Tibial artery (tissue), 4 donors: ENCODE results near the gene HAUS1.
"Not testable (repeated sequence)": the region's sequence is repeated elsewhere in the genome, so short reads cannot be mapped to it uniquely, and the experiment has no call there.

Experiments
- DNase-seq, 2 donors: peaks; one replicate each; pipeline ENCODE4 v3.0.0-alpha.2; 2019
- H3K27ac ChIP-seq, 2 donors: fragments of 200-600 bp; sonication (generic) in 1 of 2; 1 replicate in 1 of 2; 2 replicates in 1 of 2; pipeline ENCODE4 v1.5.1; 2018 to 2019; ENCODE audit warnings: mild to moderate bottlenecking in 1 of 2
- H3K27me3 ChIP-seq, 2 donors: fragments of 200-600 bp; sonication (generic) in 1 of 2; one replicate each; pipeline versions ENCODE4 v1.5.1 to v1.6.0; 2016 to 2019
- H3K36me3 ChIP-seq, 3 donors: fragments of 200-600 bp; sonication (generic) in 2 of 3; one replicate each; pipeline ENCODE4 v1.5.1; 2016 to 2019; ENCODE audit warnings: mild to moderate bottlenecking in 2 of 3
- H3K4me1 ChIP-seq, 4 donors: fragments of 200-600 bp; sonication (generic) in 2 of 4; 1 replicate in 3 of 4; 2 replicates in 1 of 4; pipeline ENCODE4 v1.5.1; 2016 to 2019
- H3K4me3 ChIP-seq, 2 donors: fragments of 200-600 bp; sonication (generic) in 1 of 2; 1 replicate in 1 of 2; 2 replicates in 1 of 2; pipeline ENCODE4 v1.5.1; 2018 to 2019; ENCODE audit warnings: mild to moderate bottlenecking in 2 of 2
- H3K9me3 ChIP-seq, 3 donors: fragments of 200-600 bp; sonication (generic) in 1 of 3; one replicate each; pipeline ENCODE4 v1.5.1; 2016 to 2019
- intact Hi-C: fragments of 100-400 bp; cut with DNase I; formaldehyde crosslinking; loops from one replicate; pipeline ENCODE4 v1.15.0; 2023; ENCODE audit warnings: low total_unique reads
- TF ChIP-seq, protein P1 (sequence below), 2 experiments: fragments of 200-600 bp in 1 of 2; fragments of 450-650 bp in 1 of 2; IDR thresholded peaks; one replicate each; pipeline ENCODE4 v1.5.1; 2017 to 2019; ENCODE audit warnings: antibody characterized with exemption in 2 of 2, mild to moderate bottlenecking in 1 of 2, moderate library complexity in 1 of 2

Gene HAUS1

DNA sequence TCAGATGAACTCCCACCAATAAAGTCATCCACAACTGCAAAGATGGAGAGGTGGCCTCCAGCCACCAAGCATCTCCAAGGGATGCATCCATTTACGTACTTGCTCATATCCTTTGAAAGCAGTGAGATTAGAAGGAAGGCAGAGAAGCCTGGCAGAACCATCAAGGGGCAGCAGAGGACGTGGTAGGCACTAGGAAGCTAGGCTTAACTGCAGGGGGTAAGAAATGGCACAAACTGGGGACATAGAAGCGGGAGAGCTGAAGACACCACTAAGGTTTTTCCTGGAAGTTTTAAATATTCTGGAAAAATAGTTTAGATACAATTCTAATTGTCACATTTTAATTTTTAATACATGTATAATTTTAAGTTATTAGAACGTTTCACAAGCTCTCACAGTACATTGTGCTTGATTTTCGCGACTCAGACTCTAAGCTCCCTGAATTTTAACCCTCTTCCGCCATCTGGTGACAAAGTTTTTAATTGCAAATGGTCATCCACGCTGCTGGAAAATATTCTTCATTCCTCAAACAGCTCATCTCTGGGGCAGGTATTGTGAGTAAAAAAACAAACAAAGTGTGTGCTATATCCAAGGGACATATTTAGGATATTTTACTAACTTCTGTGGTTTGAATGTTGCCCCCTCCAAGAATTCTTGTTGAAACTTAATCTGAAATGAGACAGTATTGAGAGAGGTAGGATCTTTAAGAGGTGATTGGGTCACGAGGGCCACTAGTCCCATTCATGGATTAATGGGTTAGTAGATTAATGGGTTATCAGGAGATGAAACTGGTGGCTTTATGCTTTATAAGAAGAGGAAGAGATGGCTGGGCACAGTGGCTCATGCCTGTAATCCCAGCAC, 30.5 kb upstream of the HAUS1 start:
- no peak overlapping the region for H3K4me3 ChIP-seq
- H3K27me3 ChIP-seq, result no peaks in the 10 kb centered on the region
- H3K27ac ChIP-seq, result no peak overlapping the region
- peaks cover 0 to 33% (median 19%) of the 10 kb centered on the region in 4 donors for H3K4me1 ChIP-seq
- intact Hi-C loops, result loop anchor here (10.0 kb wide), 1 partner anchor 109 kb away; the partner anchor contains the start of gene EPG5
- TF ChIP-seq, protein P1, sequence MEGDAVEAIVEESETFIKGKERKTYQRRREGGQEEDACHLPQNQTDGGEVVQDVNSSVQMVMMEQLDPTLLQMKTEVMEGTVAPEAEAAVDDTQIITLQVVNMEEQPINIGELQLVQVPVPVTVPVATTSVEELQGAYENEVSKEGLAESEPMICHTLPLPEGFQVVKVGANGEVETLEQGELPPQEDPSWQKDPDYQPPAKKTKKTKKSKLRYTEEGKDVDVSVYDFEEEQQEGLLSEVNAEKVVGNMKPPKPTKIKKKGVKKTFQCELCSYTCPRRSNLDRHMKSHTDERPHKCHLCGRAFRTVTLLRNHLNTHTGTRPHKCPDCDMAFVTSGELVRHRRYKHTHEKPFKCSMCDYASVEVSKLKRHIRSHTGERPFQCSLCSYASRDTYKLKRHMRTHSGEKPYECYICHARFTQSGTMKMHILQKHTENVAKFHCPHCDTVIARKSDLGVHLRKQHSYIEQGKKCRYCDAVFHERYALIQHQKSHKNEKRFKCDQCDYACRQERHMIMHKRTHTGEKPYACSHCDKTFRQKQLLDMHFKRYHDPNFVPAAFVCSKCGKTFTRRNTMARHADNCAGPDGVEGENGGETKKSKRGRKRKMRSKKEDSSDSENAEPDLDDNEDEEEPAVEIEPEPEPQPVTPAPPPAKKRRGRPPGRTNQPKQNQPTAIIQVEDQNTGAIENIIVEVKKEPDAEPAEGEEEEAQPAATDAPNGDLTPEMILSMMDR (IDR thresholded peaks at IDR 0.05), result peak; percentile 55 to 68
- H3K36me3 ChIP-seq, result peaks cover 0 to 16% (median 0%) of the 10 kb centered on the region in 3 donors
- H3K9me3 ChIP-seq, result no peaks in the 10 kb centered on the region
- no peak for DNase-seq

DNA sequence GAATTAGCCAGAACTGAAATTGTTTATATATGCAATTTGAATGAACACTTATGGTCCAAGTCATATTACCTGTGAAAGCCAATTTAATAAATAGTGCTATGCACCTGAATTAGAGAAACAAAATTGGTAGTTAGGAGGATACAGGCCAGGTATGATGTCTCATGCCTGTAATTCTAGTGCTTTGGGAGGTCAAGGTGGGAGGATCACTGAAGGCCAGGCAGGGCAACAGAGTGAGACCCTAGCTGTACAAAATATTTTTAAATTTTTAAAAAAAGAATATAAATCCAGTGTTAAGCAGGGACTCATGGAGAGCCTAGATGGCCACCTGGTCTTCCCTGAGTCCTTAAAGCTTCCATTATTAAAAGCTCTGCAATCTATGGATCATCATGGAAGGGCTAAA, 24.8 kb upstream of the HAUS1 start:
- H3K4me1 ChIP-seq, result no peaks in the 10 kb centered on the region
- no peak for DNase-seq
- peaks cover 34 to 70% (median 44%) of the 10 kb centered on the region in 3 donors for H3K36me3 ChIP-seq
- H3K27ac ChIP-seq, result no peak overlapping the region
- TF ChIP-seq, protein P1 (IDR thresholded peaks at IDR 0.05), result no peak
- no peak overlapping the region for H3K4me3 ChIP-seq
- intact Hi-C loops, result loop anchor here (10.0 kb wide), 1 partner anchor 115 kb away; the partner anchor contains the start of gene EPG5
- H3K9me3 ChIP-seq, result no peaks in the 10 kb centered on the region
- no peaks in the 10 kb centered on the region for H3K27me3 ChIP-seq

DNA sequence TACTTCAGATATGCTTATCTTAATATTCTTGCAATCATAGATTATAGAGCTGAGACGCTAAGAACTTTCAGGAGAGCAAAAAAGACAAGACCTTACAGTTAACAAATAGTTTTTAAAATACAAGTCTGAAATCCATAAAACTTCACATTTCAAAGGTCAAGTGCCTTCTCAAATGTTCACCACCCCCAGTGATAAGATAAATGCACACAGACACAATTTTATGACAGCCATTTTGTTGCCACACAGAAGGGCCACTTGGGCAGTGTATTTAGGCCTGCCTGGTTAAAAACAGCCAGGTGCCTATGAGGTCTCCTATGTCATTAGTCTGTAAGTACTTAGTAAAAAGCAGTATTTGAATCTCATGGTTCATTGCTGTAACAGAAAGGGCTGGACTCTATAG, 24.0 kb upstream of the HAUS1 start:
- H3K4me3 ChIP-seq, result no peak overlapping the region
- peaks cover 42 to 78% (median 53%) of the 10 kb centered on the region in 3 donors for H3K36me3 ChIP-seq
- no peak for DNase-seq
- H3K9me3 ChIP-seq, result no peaks in the 10 kb centered on the region
- intact Hi-C loops, result no loop called here
- TF ChIP-seq, protein P1 (IDR thresholded peaks at IDR 0.05), result no peak
- no peak overlapping the region for H3K27ac ChIP-seq
- H3K4me1 ChIP-seq, result no peaks in the 10 kb centered on the region
- no peaks in the 10 kb centered on the region for H3K27me3 ChIP-seq

DNA sequence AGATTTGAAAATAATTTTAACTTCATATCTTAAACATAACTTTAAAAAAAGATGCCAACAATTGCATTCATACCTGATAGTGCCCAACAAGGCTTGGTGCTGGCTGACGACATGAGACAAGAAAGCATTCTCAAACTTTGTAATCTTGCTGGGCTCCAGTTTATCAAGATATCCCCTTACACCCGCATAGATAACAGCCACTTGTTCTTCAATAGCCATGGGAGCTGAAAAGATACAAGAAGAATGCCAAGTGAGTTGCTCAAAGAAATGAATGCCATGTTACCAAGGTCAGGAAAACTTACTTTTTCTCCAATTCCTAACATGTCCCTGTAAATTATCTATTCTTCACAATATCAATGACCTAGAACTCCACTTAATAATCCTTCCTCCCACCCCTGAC, 19.8 kb upstream of the HAUS1 start:
- Histone ChIP-seq H3K9me3 (no peaks in the 10 kb centered on the region), H3K36me3 (peaks cover 85 to 98% (median 92%) of the 10 kb centered on the region in 3 donors), H3K4me1 (no peaks in the 10 kb centered on the region), H3K4me3 (no peak overlapping the region), H3K27me3 (no peaks in the 10 kb centered on the region), H3K27ac (no peak overlapping the region)
- intact Hi-C loops, result no loop called here
- DNase-seq, result no peak
- TF ChIP-seq, protein P1 (IDR thresholded peaks at IDR 0.05), result no peak

DNA sequence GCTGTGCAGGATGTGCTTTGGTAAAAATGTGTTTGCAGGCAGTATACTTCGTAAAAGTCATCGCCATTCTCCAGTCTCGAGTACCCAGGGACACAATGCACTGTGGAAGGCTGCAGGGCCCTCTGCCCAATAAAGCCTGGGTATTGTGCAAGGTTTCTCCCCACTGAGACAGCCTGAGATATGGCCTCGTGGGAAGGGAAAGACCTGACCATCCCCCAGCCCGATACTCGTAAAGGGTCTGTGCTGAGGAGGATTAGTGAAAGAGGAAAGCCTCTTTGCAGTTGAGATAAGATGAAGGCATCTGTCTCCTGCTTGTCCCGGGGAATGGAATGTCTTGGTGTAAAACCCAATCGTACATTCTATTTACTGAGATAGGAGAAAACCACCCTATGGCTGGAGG, 15.7 kb upstream of the HAUS1 start:
- intact Hi-C loops, H3K27ac ChIP-seq: not testable (repeated sequence)
- peaks cover 90 to 100% (median 99%) of the 10 kb centered on the region in 3 donors for H3K36me3 ChIP-seq

DNA sequence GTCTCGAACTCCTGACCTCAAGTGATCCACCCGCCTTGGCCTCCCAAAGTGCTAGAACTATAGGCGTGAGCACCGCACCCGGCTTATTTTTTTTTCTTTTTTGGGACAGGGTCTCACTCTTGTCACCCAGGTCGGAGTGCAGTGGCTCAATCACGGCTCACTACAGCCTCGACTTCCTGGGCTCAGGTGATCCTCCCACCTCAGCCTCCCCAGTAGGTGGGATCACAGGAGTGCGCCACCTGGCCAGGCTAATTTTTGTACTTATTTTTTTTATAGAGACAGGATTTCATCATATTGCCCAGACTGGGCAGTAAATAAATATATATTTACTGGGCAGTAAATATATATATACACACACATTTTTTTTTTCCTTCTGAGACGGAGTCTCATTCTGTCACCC, 8.7 kb upstream of the HAUS1 start:
- no peaks in the 10 kb centered on the region for H3K27me3 ChIP-seq
- peaks cover 30 to 41% (median 34%) of the 10 kb centered on the region in 3 donors for H3K36me3 ChIP-seq
- no peaks in the 10 kb centered on the region for H3K9me3 ChIP-seq
- intact Hi-C loops, result no loop called here
- H3K4me3 ChIP-seq, result no peak overlapping the region
- TF ChIP-seq, protein P1 (IDR thresholded peaks at IDR 0.05), result no peak
- H3K27ac ChIP-seq, result no peak overlapping the region
- no peak for DNase-seq
- H3K4me1 ChIP-seq, result peaks cover 0 to 55% (median 19%) of the 10 kb centered on the region in 4 donors

More for the DNA sequence above, 15.7 kb upstream of the HAUS1 start:
- H3K4me1 ChIP-seq, result peaks cover 0 to 13% (median 0%) of the 10 kb centered on the region in 4 donors
- H3K9me3 ChIP-seq, H3K4me3 ChIP-seq, DNase-seq, H3K27me3 ChIP-seq: not testable (repeated sequence)
